ENCODE data around the gene DNTT.

Gene DNTT

DNA sequence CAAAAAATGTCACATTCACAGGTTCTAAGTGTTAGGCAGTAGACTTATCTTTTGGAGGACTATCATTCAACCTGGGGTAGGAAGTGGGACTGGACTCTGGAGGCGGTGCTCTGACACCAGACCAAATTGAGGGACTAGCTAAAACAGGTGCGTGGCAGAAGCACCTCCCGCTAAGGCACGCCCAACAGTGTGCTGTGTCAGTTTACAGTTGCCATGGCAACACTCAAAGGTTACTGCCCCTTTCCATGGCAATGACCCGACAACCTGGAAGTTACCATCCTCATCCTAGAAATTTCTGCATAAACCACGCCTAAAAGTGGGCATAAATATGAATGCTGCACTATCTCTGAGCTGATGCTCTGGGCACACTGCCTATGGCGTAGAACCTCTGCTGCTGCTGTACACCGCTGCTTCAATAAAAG lies 18.9 kb upstream of the DNTT start (continued):
- TF ChIP-seq, protein P1, sequence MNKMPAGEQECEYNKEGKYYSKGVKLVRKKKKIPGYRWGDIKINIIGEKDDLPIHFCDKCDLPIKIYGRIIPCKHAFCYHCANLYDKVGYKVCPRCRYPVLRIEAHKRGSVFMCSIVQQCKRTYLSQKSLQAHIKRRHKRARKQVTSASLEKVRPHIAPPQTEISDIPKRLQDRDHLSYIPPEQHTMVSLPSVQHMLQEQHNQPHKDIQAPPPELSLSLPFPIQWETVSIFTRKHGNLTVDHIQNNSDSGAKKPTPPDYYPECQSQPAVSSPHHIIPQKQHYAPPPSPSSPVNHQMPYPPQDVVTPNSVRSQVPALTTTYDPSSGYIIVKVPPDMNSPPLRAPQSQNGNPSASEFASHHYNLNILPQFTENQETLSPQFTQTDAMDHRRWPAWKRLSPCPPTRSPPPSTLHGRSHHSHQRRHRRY (tag by site-specific recombination; IDR thresholded peaks at IDR 0.05): no peak

DNA sequence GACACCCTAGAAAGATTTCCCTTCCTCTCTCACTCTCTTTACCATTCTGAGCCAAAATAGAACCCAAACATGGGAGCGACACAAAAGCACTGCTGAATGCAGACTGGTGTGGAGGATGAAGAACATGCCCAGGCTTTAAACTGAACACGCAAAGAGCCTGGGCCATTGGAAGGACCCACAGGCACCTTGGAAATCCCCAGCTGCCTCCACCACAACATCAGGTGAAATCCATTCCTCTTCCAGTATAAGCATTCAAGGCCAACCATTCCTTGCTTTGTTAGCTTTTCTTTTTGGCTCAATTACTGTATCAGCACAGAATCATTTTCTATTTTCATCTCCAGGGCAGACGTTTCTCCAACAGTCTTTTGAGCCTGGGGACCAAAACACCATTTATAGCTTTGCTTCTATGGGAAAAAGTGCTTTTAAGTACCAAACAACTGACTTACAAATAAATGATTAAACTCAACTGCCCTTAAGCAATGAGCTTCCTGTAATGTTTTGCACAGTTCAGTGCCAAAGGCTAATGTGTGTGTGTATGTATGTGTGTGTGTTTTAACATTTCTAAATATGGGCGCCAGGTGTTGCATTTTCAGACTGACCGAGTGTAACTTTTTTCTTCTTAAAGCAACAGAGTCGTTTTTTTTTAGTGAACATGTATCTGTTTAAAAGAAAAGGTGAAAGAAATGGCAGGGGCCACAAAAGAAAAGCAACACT lies 16.7 kb upstream of the DNTT start:
- Histone ChIP-seq H3K27ac (ENCODE audit: extremely low read depth, low read depth, low read length) (no peak overlapping the region), H3K9me3 (ENCODE audit: control insufficient read depth, insufficient read depth, low read depth, low read length) (no peaks in the 10 kb centered on the region), H3K4me1 (ENCODE audit: control insufficient read depth, insufficient read depth, low read length) (no peaks in the 10 kb centered on the region; the same call in 1 of the 2 replicates), H3K36me3 (ENCODE audit: control insufficient read depth in 2 of 2, insufficient read depth in 1 of 2, low read length in 2 of 2) (no peaks in the 10 kb centered on the region), H3K4me3 (ENCODE audit: low read depth, low read length) (no peak overlapping the region)
- POLR2A ChIA-PET: no interaction called here
- CTCF ChIA-PET: interaction anchor here (0.6 to 3.8 kb wide), 5 partner anchors 16 to 598 kb away, joined by 3 to 22 read pairs (median 7); partner anchors contain the start of gene BLNK
- TF ChIP-seq ZNF335 (tag by site-specific recombination; conservative IDR thresholded peaks at IDR 0.05): peak; percentile 21; the same call in 1 of the 2 replicates
- TF ChIP-seq ZNF670 (tag by site-specific recombination; IDR thresholded peaks at IDR 0.05; ENCODE audit: low read depth): no peak
- TF ChIP-seq ZNF133 (tag by site-specific recombination; IDR thresholded peaks at IDR 0.05): 0 out of 2 replicates have a peak, but pooled peaks have one; percentile 1

DNA sequence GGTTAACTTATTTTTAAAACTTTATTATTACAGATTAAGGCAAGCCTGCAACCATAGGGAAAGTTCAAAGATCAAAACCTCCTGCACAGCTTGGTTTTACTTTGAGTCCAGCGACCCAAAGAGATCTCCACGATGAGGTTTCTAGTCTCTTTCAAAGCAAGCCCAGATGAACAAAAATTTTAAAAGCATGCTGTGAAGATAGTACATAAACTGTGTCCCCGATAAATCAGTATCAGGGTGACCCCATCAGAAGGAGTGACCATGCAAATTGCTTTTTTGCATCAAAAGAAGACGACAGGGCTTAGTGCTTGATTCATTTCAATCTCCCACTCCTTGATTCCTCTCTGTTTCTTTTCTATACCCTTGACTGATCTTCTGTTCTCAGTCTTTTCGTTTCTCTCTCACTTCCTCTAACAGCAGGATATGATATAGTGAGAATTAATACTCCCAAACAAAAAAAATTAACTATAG lies 16.0 kb upstream of the DNTT start:
- no peak overlapping the region for H3K4me3 ChIP-seq (ENCODE audit: low read depth, low read length)
- POLR2A ChIA-PET: no interaction called here
- TF ChIP-seq ZNF138 (tag by site-specific recombination; IDR thresholded peaks at IDR 0.05; ENCODE audit: borderline replicate concordance) (no peak), ZNF23 (tag by site-specific recombination; IDR thresholded peaks at IDR 0.05; ENCODE audit: borderline replicate concordance) (no peak), ZBTB7A (tag by site-specific recombination; IDR thresholded peaks at IDR 0.05; ENCODE audit: low read depth) (no peak), ZNF132 (tag by site-specific recombination; IDR thresholded peaks at IDR 0.05; ENCODE audit: borderline replicate concordance) (no peak), MZF1 (tag by site-specific recombination; IDR thresholded peaks at IDR 0.05; ENCODE audit: borderline replicate concordance) (no peak), ZNF202 (tag by site-specific recombination; IDR thresholded peaks at IDR 0.05; ENCODE audit: borderline replicate concordance) (no peak), ZNF521 (tag by site-specific recombination; IDR thresholded peaks at IDR 0.05) (no peak)
- TF ChIP-seq, protein P2, sequence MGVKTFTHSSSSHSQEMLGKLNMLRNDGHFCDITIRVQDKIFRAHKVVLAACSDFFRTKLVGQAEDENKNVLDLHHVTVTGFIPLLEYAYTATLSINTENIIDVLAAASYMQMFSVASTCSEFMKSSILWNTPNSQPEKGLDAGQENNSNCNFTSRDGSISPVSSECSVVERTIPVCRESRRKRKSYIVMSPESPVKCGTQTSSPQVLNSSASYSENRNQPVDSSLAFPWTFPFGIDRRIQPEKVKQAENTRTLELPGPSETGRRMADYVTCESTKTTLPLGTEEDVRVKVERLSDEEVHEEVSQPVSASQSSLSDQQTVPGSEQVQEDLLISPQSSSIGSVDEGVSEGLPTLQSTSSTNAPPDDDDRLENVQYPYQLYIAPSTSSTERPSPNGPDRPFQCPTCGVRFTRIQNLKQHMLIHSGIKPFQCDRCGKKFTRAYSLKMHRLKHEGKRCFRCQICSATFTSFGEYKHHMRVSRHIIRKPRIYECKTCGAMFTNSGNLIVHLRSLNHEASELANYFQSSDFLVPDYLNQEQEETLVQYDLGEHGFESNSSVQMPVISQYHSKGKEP (tag by site-specific recombination; IDR thresholded peaks at IDR 0.05): no peak
- TF ChIP-seq, protein P3, sequence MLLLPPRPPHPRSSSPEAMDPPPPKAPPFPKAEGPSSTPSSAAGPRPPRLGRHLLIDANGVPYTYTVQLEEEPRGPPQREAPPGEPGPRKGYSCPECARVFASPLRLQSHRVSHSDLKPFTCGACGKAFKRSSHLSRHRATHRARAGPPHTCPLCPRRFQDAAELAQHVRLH (tag by site-specific recombination; IDR thresholded peaks at IDR 0.05): no peak
- no peaks in the 10 kb centered on the region; the same call in 1 of the 2 replicates for H3K4me1 ChIP-seq (ENCODE audit: control insufficient read depth, insufficient read depth, low read length)
- H3K9me3 ChIP-seq (ENCODE audit: control insufficient read depth, insufficient read depth, low read depth, low read length): no peaks in the 10 kb centered on the region
- no peaks in the 10 kb centered on the region for H3K36me3 ChIP-seq (ENCODE audit: control insufficient read depth in 2 of 2, insufficient read depth in 1 of 2, low read length in 2 of 2)
- CTCF ChIA-PET: interaction anchor here (2.5 to 3.8 kb wide), 2 partner anchors 58 to 271 kb away, joined by 14 to 22 read pairs; no protein-coding TSS in a partner anchor
- no peak overlapping the region for H3K27ac ChIP-seq (ENCODE audit: extremely low read depth, low read depth, low read length)

DNA sequence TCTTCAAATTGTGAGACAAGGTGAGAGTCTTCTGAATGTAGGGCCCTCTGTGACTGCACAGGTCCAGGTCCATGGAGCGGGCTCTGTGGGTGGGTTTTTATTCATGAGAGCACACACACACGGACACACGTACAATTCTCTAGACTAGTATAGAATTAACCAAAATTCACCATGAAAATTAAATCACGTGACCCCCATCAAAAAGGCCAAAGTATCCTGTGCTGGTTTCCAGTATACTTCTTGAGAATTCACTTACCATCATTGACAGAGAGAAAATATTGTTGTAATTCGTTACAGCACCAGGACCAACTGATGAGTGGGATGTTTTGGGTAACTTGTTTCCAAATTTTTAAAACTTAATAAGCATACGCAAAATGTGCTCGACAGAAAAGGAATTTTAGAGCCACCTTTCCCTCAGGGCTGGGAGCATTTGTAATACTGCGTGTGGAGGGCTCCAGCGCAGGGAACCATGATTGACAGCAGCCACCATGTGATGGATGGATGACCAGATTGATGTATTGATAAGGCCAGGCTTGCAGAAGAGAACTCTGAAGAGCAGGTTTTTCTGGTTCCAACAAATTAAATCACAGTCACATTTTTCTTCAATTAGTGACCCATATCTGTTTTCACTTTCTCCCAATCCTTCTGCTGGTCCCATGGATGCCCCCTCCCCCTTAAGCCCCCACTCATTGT lies 14.9 kb upstream of the DNTT start:
- H3K4me1 ChIP-seq (ENCODE audit: control insufficient read depth, insufficient read depth, low read length): no peaks in the 10 kb centered on the region; the same call in 1 of the 2 replicates
- ChIA-PET POLR2A (no interaction called here), CTCF (interaction anchor here (3.8 kb wide), 1 partner anchor 60 kb away, joined by 22 read pairs; no protein-coding TSS in a partner anchor)
- no peak overlapping the region for H3K27ac ChIP-seq (ENCODE audit: extremely low read depth, low read depth, low read length)
- no peak overlapping the region for H3K4me3 ChIP-seq (ENCODE audit: low read depth, low read length)
- TF ChIP-seq ZNF548 (tag by site-specific recombination; IDR thresholded peaks at IDR 0.05) (no peak), ZNF174 (tag by site-specific recombination; IDR thresholded peaks at IDR 0.05) (no peak)
- TF ChIP-seq, protein P4, sequence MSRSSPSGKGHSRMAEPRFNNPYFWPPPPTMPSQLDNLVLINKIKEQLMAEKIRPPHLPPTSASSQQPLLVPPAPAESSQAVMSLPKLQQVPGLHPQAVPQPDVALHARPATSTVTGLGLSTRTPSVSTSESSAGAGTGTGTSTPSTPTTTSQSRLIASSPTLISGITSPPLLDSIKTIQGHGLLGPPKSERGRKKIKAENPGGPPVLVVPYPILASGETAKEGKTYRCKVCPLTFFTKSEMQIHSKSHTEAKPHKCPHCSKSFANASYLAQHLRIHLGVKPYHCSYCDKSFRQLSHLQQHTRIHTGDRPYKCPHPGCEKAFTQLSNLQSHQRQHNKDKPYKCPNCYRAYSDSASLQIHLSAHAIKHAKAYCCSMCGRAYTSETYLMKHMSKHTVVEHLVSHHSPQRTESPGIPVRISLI (tag by site-specific recombination; IDR thresholded peaks at IDR 0.05): no peak
- H3K9me3 ChIP-seq (ENCODE audit: control insufficient read depth, insufficient read depth, low read depth, low read length): no peaks in the 10 kb centered on the region
- H3K36me3 ChIP-seq (ENCODE audit: control insufficient read depth in 2 of 2, insufficient read depth in 1 of 2, low read length in 2 of 2): no peaks in the 10 kb centered on the region

Data from HEK293 (cell line).